Prostate gland (tissue), 2 donors: ENCODE data around the gene UGT1A10. TPM values are rescaled to one million over a fixed set of nuclear protein-coding genes. Genes with fewer than 3 reads are reported as not detected.

ENCODE experiments used
- DNase-seq: peaks from one replicate; pipeline ENCODE4 v3.0.0-alpha.2; 2019; ENCODE audit warnings: low spot score
- H3K27ac ChIP-seq, 2 donors: fragments of 200-600 bp; sonication (generic); 2 replicates each; pipeline ENCODE4 v1.5.1; 2017 to 2019
- H3K27me3 ChIP-seq: fragments of 200-600 bp; sonication (generic); replicated peaks from 2 replicates; pipeline ENCODE4 v1.5.1; 2019; ENCODE audit not compliant: insufficient read depth
- H3K36me3 ChIP-seq, 2 donors: fragments of 200-600 bp; sonication (generic); 1 replicate in 1 of 2; 2 replicates in 1 of 2; pipeline versions ENCODE4 v1.5.1 to v1.8.1; 2017 to 2019
- H3K4me1 ChIP-seq: fragments of 200-600 bp; sonication (generic); replicated peaks from 2 replicates; pipeline ENCODE4 v1.5.1; 2019
- H3K4me3 ChIP-seq, 2 donors: fragments of 200-600 bp; sonication (generic); 2 replicates each; pipeline ENCODE4 v1.5.1; 2017 to 2019
- H3K9me3 ChIP-seq: fragments of 200-600 bp; sonication (generic); 2 replicates; pipeline ENCODE4 v1.5.1; 2017
- POLR2A ChIP-seq: fragments of 450-650 bp; IDR thresholded peaks from one replicate; pipeline ENCODE4 v1.6.1; 2016; ENCODE audit warnings: antibody characterized with exemption, mild to moderate bottlenecking
- POLR2AphosphoS5 ChIP-seq: sonication (generic); formaldehyde crosslinking; IDR thresholded peaks from one replicate; pipeline ENCODE4 v1.6.1; 2017; ENCODE audit warnings: antibody characterized with exemption
- WGBS: methylation state at CpG from one replicate; pipeline ENCODE4 v1.1.5; 2018; 5-methylcytosine and 5-hydroxymethylcytosine counted together
- intact Hi-C: fragments of 100-400 bp; cut with DNase I; formaldehyde crosslinking; loops from one replicate; pipeline ENCODE4 v1.14.2; 2022
- total RNA-seq, 2 donors: library from RNA; depleted of rRNA; stranded (reverse); fragments of >200 nt; gene quantifications; one replicate each; pipeline ENCODE4 v1.1.0, GENCODE V29; 2016
- TF ChIP-seq, protein P1 (sequence below), 4 experiments: fragments of 200-600 bp in 2 of 4; fragments of 450-650 bp in 2 of 4; sonication (generic) in 2 of 4; IDR thresholded peaks; 1 replicate in 3 of 4; 2 replicates in 1 of 4; pipeline ENCODE4 v1.5.1; 2016 to 2019; ENCODE audit warnings: antibody characterized with exemption in 4 of 4, mild to moderate bottlenecking in 2 of 4, moderate library complexity in 2 of 4

UGT1A10 gene
- total RNA-seq, 2 donors from 2014 or later = not detected

DNA sequence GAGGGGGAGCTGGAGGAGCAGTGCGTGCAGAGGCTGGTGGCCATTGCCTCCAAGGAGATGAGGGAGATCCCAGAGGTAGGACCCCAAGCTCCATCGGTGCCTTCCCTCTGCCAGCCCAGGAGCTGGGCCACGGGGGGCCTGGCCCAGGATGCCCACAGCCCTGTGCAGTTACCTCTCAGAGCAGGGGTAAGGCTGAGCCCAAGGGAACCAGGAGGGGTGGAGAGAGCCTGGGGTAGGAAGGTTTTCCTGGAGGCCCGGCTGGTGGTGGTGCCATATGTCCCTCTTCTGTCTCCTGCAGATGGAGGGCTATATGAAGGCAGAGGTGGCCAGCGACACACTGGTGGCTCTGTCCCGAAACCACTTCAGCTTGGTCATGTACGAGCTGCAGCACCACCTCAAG is 153.3 kb downstream of the UGT1A10 start:
- intact Hi-C loops = no loop called here
- no peaks in the 10 kb centered on the region for H3K36me3 ChIP-seq
- no peak for DNase-seq
- H3K9me3 ChIP-seq = no peaks in the 10 kb centered on the region
- H3K4me1 ChIP-seq = no peaks in the 10 kb centered on the region
- H3K27me3 ChIP-seq = no peaks in the 10 kb centered on the region
- H3K4me3 ChIP-seq = no peak overlapping the region
- TF ChIP-seq, protein P1, sequence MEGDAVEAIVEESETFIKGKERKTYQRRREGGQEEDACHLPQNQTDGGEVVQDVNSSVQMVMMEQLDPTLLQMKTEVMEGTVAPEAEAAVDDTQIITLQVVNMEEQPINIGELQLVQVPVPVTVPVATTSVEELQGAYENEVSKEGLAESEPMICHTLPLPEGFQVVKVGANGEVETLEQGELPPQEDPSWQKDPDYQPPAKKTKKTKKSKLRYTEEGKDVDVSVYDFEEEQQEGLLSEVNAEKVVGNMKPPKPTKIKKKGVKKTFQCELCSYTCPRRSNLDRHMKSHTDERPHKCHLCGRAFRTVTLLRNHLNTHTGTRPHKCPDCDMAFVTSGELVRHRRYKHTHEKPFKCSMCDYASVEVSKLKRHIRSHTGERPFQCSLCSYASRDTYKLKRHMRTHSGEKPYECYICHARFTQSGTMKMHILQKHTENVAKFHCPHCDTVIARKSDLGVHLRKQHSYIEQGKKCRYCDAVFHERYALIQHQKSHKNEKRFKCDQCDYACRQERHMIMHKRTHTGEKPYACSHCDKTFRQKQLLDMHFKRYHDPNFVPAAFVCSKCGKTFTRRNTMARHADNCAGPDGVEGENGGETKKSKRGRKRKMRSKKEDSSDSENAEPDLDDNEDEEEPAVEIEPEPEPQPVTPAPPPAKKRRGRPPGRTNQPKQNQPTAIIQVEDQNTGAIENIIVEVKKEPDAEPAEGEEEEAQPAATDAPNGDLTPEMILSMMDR (IDR thresholded peaks at IDR 0.05) = no peak
- TF ChIP-seq POLR2A (no peak), POLR2AphosphoS5 (no peak)
- 87% methylated on average over 7 of the region's 7 CpGs for WGBS
- no peak overlapping the region for H3K27ac ChIP-seq

DNA sequence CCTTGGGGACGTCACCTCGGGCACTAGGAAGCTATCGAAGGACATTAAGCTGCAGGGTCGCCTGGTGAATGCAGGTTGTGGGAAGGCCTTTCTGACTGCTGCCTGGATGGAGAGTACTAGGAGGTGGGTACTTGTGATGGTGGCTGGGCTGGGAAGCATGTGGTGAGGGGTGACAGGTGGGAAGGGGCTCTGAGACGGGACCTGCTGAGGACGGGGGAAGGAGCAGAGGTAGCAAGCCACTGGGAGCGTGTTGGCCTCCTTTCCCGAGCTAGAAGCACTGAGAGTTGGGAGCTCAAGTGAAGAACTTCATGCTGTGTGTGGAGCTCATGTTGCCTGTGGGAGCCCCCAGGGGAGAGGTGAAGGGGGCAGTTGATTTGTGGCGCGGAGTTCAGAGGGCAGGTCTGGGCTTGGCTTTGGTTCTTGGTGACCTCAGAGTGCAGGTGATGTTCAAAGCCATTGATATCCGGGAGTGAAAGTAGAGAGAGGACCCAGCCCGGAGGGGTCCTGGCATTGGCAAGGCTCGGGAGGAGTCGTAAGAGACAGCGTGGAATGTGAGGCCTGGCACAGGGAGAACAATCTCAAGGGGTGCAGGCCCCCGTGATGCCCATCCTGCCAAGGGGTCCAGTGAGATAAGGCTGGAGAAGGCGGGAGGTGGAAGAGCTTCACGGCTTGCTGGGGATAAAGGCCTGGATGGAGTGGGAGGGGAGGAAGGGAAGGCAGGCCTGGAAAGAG is 155.1 kb downstream of the UGT1A10 start:
- Histone ChIP-seq H3K9me3 (no peaks in the 10 kb centered on the region), H3K27me3 (no peaks in the 10 kb centered on the region), H3K27ac (no peak overlapping the region), H3K36me3 (no peaks in the 10 kb centered on the region), H3K4me1 (no peaks in the 10 kb centered on the region), H3K4me3 (no peak overlapping the region)
- TF ChIP-seq POLR2A (no peak), POLR2AphosphoS5 (no peak)
- TF ChIP-seq, protein P1 (IDR thresholded peaks at IDR 0.05) = no peak
- 80% methylated on average over 18 of the region's 18 CpGs for WGBS
- DNase-seq = no peak
- intact Hi-C loops = no loop called here

DNA sequence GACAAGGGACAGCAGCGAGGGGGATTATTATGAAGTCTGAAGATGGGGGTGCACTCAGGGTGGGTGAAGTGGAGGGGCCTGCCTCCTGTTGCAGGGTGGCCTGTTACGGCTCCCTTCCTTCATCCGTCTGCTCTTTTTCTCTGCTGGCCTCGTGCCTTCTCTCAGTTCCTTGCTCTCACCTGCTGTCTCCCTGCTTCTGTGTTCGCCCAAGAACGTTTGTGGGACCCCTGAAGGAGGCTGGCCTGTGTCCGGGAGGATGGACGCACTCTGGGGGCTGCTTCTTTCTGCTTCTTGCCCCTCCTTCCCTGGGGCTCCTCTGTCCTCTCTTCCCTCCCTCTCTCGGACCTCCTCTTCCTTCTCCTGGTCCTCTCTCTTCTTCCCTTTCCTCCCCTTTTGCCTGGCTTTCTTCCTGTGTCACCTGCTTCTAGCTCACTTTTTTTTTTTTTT is 155.7 kb downstream of the UGT1A10 start:
- Histone ChIP-seq H3K9me3 (no peaks in the 10 kb centered on the region), H3K4me3 (no peak overlapping the region), H3K36me3 (no peaks in the 10 kb centered on the region), H3K27ac (no peak overlapping the region), H3K4me1 (no peaks in the 10 kb centered on the region), H3K27me3 (no peaks in the 10 kb centered on the region)
- DNase-seq = no peak
- 77% methylated on average over 9 of the region's 9 CpGs for WGBS
- TF ChIP-seq POLR2A (no peak), POLR2AphosphoS5 (no peak)
- TF ChIP-seq, protein P1 (IDR thresholded peaks at IDR 0.05) = no peak
- intact Hi-C loops = no loop called here

DNA sequence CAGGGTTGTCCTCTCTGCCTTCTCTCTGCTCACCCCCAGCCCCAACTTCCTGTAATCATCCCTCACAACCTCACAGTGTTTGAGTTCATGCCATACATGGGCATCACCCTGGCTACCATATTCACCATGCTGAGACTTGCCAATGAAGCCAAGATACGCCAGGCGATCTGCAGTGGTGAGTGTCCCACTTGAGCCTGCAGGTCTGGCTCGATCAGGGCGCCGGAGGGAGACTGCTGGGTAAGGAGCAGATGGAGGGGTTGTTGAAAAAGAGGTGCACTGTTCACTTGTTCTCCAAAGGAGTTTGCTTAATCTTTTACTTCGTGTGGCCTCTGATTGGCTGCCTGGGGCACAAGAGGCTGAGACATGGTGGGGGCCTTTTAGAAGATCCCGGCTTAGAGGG is 156.5 kb downstream of the UGT1A10 start:
- Histone ChIP-seq H3K36me3 (no peaks in the 10 kb centered on the region), H3K4me1 (no peaks in the 10 kb centered on the region), H3K27me3 (no peaks in the 10 kb centered on the region), H3K4me3 (no peak overlapping the region), H3K27ac (no peak overlapping the region), H3K9me3 (no peaks in the 10 kb centered on the region)
- DNase-seq = no peak
- 85% methylated on average over 7 of the region's 7 CpGs for WGBS
- intact Hi-C loops = no loop called here
- TF ChIP-seq POLR2A (no peak), POLR2AphosphoS5 (no peak)
- TF ChIP-seq, protein P1 (IDR thresholded peaks at IDR 0.05) = no peak
